RWPE1 (cell line): ENCODE data around the gene KIF6.

Source experiments
- CTCF ChIA-PET: fragments of 350-600 bp; sonication (Branson Sonifier 250); formaldehyde crosslinking; extraction: SDS; loops from one replicate; lab custom pipeline; 2021; lab: Yijun Ruan, JAX
- POLR2A ChIA-PET: fragments of 400-600 bp; formaldehyde crosslinking; extraction: SDS; loops from one replicate; lab custom pipeline; 2020; ENCODE audit warnings: antibody characterized with exemption; ENCODE audit not compliant: low non-redundant PET; lab: Yijun Ruan, JAX
- DNase-seq: peaks from one replicate; pipeline ENCODE4 v3.0.0; 2012; ENCODE audit warnings: low spot score
- H3K27ac ChIP-seq: fragments of 450-650 bp; 2 replicates; pipeline ENCODE4 v1.5.1; 2017
- CTCF ChIP-seq: fragments of 450-650 bp; conservative IDR thresholded peaks from 2 replicates; pipeline ENCODE4 v1.5.1; 2017; ENCODE audit warnings: low read depth, mild to moderate bottlenecking

The KIF6 gene

GRCh38 chr6:39669207-39669972 lies 55.8 kb downstream of the KIF6 start:
- DNase-seq: no peak
- no peak overlapping the region for H3K27ac ChIP-seq
- ChIA-PET CTCF (interaction anchor here (0.7 kb wide), 1 partner anchor 699 kb away, joined by 3 read pairs; no protein-coding TSS in a partner anchor), POLR2A (no interaction called here)
- TF ChIP-seq CTCF: no peak

- H3K27ac ChIP-seq: no peak overlapping the region
- ChIA-PET CTCF (interaction anchor here (0.6 kb wide), 1 partner anchor 194 kb away, joined by 3 read pairs; no protein-coding TSS in a partner anchor), POLR2A (no interaction called here)
- no peak for DNase-seq
- no peak for TF ChIP-seq CTCF
Observed at GRCh38 chr6:39666706-39667489, 58.3 kb downstream of the KIF6 start.

- TF ChIP-seq CTCF: no peak
- CTCF ChIA-PET: interaction anchor here (0.6 kb wide), 1 partner anchor 193 kb away, joined by 3 read pairs; no protein-coding TSS in a partner anchor
- no peak overlapping the region for H3K27ac ChIP-seq
- POLR2A ChIA-PET: no interaction called here
- no peak for DNase-seq
Observed at GRCh38 chr6:39665861-39666260, 59.3 kb downstream of the KIF6 start.

GRCh38 chr6:39664173-39664572 lies 61.0 kb downstream of the KIF6 start:
- ChIA-PET CTCF (no interaction called here), POLR2A (no interaction called here)
- TF ChIP-seq CTCF: no peak
- no peak overlapping the region for H3K27ac ChIP-seq
- no peak for DNase-seq

GRCh38 chr6:39657355-39658135 lies 67.7 kb downstream of the KIF6 start:
- ChIA-PET CTCF (no interaction called here), POLR2A (no interaction called here)
- H3K27ac ChIP-seq: no peak overlapping the region
- TF ChIP-seq CTCF: no peak
- DNase-seq: no peak

- no peak for DNase-seq
- H3K27ac ChIP-seq: no peak overlapping the region
- ChIA-PET POLR2A (no interaction called here), CTCF (no interaction called here)
- no peak for TF ChIP-seq CTCF
Observed at GRCh38 chr6:39654121-39654520, 71.1 kb downstream of the KIF6 start.
